Mesothelial cell of epicardium (in vitro differentiated cells): ENCODE measurements around the gene SEC14L5. TPM values are rescaled to one million over a fixed set of nuclear protein-coding genes. Genes with fewer than 3 reads are reported as not detected.

Experiments used
- DNase-seq, 2 experiments: peaks; one replicate each; pipeline ENCODE4 v3.0.0; 2021; ENCODE audit warnings: low spot score in 2 of 2; ENCODE audit not compliant: unreplicated experiment in 2 of 2
- H3K27ac Mint-ChIP-seq: 2 replicates; pipeline ENCODE4 v1.8.0; 2021; ENCODE audit warnings: mixed read lengths
- H3K27me3 Mint-ChIP-seq: 2 replicates; pipeline ENCODE4 v1.8.0; 2021; ENCODE audit warnings: low read depth, mixed read lengths
- H3K36me3 Mint-ChIP-seq: 2 replicates; pipeline ENCODE4 v1.8.0; 2021; ENCODE audit warnings: mixed read lengths
- H3K4me1 Mint-ChIP-seq: 2 replicates; pipeline ENCODE4 v1.8.0; 2021; ENCODE audit warnings: mixed read lengths
- H3K4me3 Mint-ChIP-seq: 2 replicates; pipeline ENCODE4 v1.8.0; 2021; ENCODE audit warnings: mild to moderate bottlenecking, moderate library complexity, mixed read lengths
- H3K9me3 Mint-ChIP-seq: 2 replicates; pipeline ENCODE4 v1.8.0; 2021; ENCODE audit warnings: mixed read lengths
- CTCF ChIP-seq: fragments of 200-600 bp; sonication (generic); IDR thresholded peaks from one replicate; pipeline ENCODE4 v1.5.0; 2021; ENCODE audit warnings: antibody characterized with exemption; ENCODE audit not compliant: unreplicated experiment
- total RNA-seq: library from RNA; stranded (reverse); gene quantifications from 3 replicates; pipeline ENCODE4 v1.2.1, GENCODE V29; 2021

SEC14L5 gene
- total RNA-seq, 1 donor from 2014 or later: 0.13 TPM

- TF ChIP-seq CTCF: no peak
- H3K4me3 Mint-ChIP-seq: peak overlapping the region; percentile 66
- H3K4me1 Mint-ChIP-seq: peaks cover 13% of the 10 kb centered on the region
- no peaks in the 10 kb centered on the region for H3K9me3 Mint-ChIP-seq
- no peak for DNase-seq
- H3K27me3 Mint-ChIP-seq: peaks cover 3% of the 10 kb centered on the region
- peak overlapping the region; percentile 56 for H3K27ac Mint-ChIP-seq
- no peaks in the 10 kb centered on the region for H3K36me3 Mint-ChIP-seq
Measured at GRCh38 chr16:5032748-5033167, 74.6 kb downstream of the SEC14L5 start.

- DNase-seq: peak; percentile 74 to 83
- Mint-ChIP-seq H3K27ac (peak within 1 kb of the TSS; percentile 64), H3K4me1 (peaks cover 13% of the 10 kb centered on the region), H3K27me3 (peaks cover 5% of the 10 kb centered on the region), H3K9me3 (no peaks in the 10 kb centered on the region), H3K36me3 (no peaks in the 10 kb centered on the region), H3K4me3 (peak within 1 kb of the TSS; percentile 80)
- TF ChIP-seq CTCF: no peak
Measured at GRCh38 chr16:5033256-5034166, 75.4 kb downstream of the SEC14L5 start, which contains the start of gene NAGPA. NAGPA (minus strand) TSS chr16:5033935; CDS start chr16:5033914, 21 bp downstream.

- Mint-ChIP-seq H3K9me3 (no peaks in the 10 kb centered on the region), H3K4me3 (peak overlapping the region; percentile 80), H3K4me1 (peaks cover 13% of the 10 kb centered on the region), H3K27me3 (peaks cover 5% of the 10 kb centered on the region), H3K36me3 (no peaks in the 10 kb centered on the region), H3K27ac (peak overlapping the region; percentile 64)
- DNase-seq: no peak
- no peak for TF ChIP-seq CTCF
Measured at GRCh38 chr16:5034167-5034523, 76.0 kb downstream of the SEC14L5 start.

GRCh38 chr16:5035909-5036227, 77.7 kb downstream of the SEC14L5 start:
- TF ChIP-seq CTCF: no peak
- H3K36me3 Mint-ChIP-seq: no peaks in the 10 kb centered on the region
- peaks cover 13% of the 10 kb centered on the region for H3K4me1 Mint-ChIP-seq
- peaks cover 13% of the 10 kb centered on the region for H3K27me3 Mint-ChIP-seq
- H3K27ac Mint-ChIP-seq: no peak overlapping the region
- no peak overlapping the region for H3K4me3 Mint-ChIP-seq
- no peaks in the 10 kb centered on the region for H3K9me3 Mint-ChIP-seq
- no peak for DNase-seq

- H3K4me1 Mint-ChIP-seq: peaks cover 13% of the 10 kb centered on the region
- DNase-seq: no peak
- H3K36me3 Mint-ChIP-seq: no peaks in the 10 kb centered on the region
- no peak overlapping the region for H3K4me3 Mint-ChIP-seq
- no peak overlapping the region for H3K27ac Mint-ChIP-seq
- TF ChIP-seq CTCF: no peak
- H3K9me3 Mint-ChIP-seq: no peaks in the 10 kb centered on the region
- H3K27me3 Mint-ChIP-seq: peaks cover 20% of the 10 kb centered on the region
Measured at GRCh38 chr16:5036228-5037156, 78.4 kb downstream of the SEC14L5 start.
